ENCODE data around the gene PRKCE. TPM values are rescaled to one million over a fixed set of nuclear protein-coding genes. Genes with fewer than 3 reads are reported as not detected.

Gene PRKCE
- total RNA-seq, 1 donor from 2014 or later = 12.0 TPM

GRCh38 chr2:45806563-45807358 is 155.3 kb downstream of the PRKCE start:
- Mint-ChIP-seq H3K27me3 (ENCODE audit: low read depth) (no peaks in the 10 kb centered on the region), H3K36me3 (ENCODE audit: low read depth) (no peaks in the 10 kb centered on the region), H3K9me3 (ENCODE audit: low read depth) (no peaks in the 10 kb centered on the region), H3K4me3 (ENCODE audit: unreplicated experiment) (no peak overlapping the region), H3K27ac (ENCODE audit: unreplicated experiment) (no peak overlapping the region), H3K4me1 (ENCODE audit: low read depth) (peaks cover under 1% of the 10 kb centered on the region)
- no peak for TF ChIP-seq CTCF (IDR thresholded peaks at IDR 0.05)
- no peak for DNase-seq (ENCODE audit: low spot score)

GRCh38 chr2:45808294-45808800 is 156.9 kb downstream of the PRKCE start:
- H3K27me3 Mint-ChIP-seq (ENCODE audit: low read depth) = no peaks in the 10 kb centered on the region
- no peak overlapping the region for H3K27ac Mint-ChIP-seq (ENCODE audit: unreplicated experiment)
- no peak for TF ChIP-seq CTCF (IDR thresholded peaks at IDR 0.05)
- no peak overlapping the region for H3K4me3 Mint-ChIP-seq (ENCODE audit: unreplicated experiment)
- no peaks in the 10 kb centered on the region for H3K36me3 Mint-ChIP-seq (ENCODE audit: low read depth)
- H3K4me1 Mint-ChIP-seq (ENCODE audit: low read depth) = peaks cover 16% of the 10 kb centered on the region
- no peaks in the 10 kb centered on the region for H3K9me3 Mint-ChIP-seq (ENCODE audit: low read depth)
- no peak for DNase-seq (ENCODE audit: low spot score)

- no peaks in the 10 kb centered on the region for H3K9me3 Mint-ChIP-seq (ENCODE audit: low read depth)
- H3K27me3 Mint-ChIP-seq (ENCODE audit: low read depth) = no peaks in the 10 kb centered on the region
- H3K4me3 Mint-ChIP-seq (ENCODE audit: unreplicated experiment) = no peak overlapping the region
- peaks cover 23% of the 10 kb centered on the region for H3K4me1 Mint-ChIP-seq (ENCODE audit: low read depth)
- TF ChIP-seq CTCF (IDR thresholded peaks at IDR 0.05) = no peak
- H3K27ac Mint-ChIP-seq (ENCODE audit: unreplicated experiment) = no peak overlapping the region
- DNase-seq (ENCODE audit: low spot score) = no peak
- H3K36me3 Mint-ChIP-seq (ENCODE audit: low read depth) = no peaks in the 10 kb centered on the region
Measured at GRCh38 chr2:45809205-45809604, 157.7 kb downstream of the PRKCE start.

- no peak for DNase-seq (ENCODE audit: low spot score)
- Mint-ChIP-seq H3K4me3 (ENCODE audit: unreplicated experiment) (no peak overlapping the region), H3K36me3 (ENCODE audit: low read depth) (no peaks in the 10 kb centered on the region), H3K9me3 (ENCODE audit: low read depth) (no peaks in the 10 kb centered on the region), H3K27me3 (ENCODE audit: low read depth) (no peaks in the 10 kb centered on the region), H3K4me1 (ENCODE audit: low read depth) (peaks cover 47% of the 10 kb centered on the region), H3K27ac (ENCODE audit: unreplicated experiment) (peak overlapping the region; percentile 25)
- TF ChIP-seq CTCF (IDR thresholded peaks at IDR 0.05) = no peak
Measured at GRCh38 chr2:45812011-45812500, 160.6 kb downstream of the PRKCE start.

- Mint-ChIP-seq H3K27ac (ENCODE audit: unreplicated experiment) (peak overlapping the region; percentile 73), H3K36me3 (ENCODE audit: low read depth) (no peaks in the 10 kb centered on the region), H3K4me1 (ENCODE audit: low read depth) (peaks cover 47% of the 10 kb centered on the region), H3K27me3 (ENCODE audit: low read depth) (no peaks in the 10 kb centered on the region), H3K4me3 (ENCODE audit: unreplicated experiment) (no peak overlapping the region), H3K9me3 (ENCODE audit: low read depth) (no peaks in the 10 kb centered on the region)
- DNase-seq (ENCODE audit: low spot score) = no peak
- no peak for TF ChIP-seq CTCF (IDR thresholded peaks at IDR 0.05)
Measured at GRCh38 chr2:45813003-45813941, 161.8 kb downstream of the PRKCE start.
